HG03103 (cell line): Measurements from ENCODE around the gene NRG2.

ENCODE experiments used
- ATAC-seq: cut with Tn5 transposase; IDR thresholded peaks from one replicate; pipeline ENCODE4 v1.9.1; 2021; ENCODE audit warnings: low read depth; ENCODE audit not compliant: unreplicated experiment

Gene NRG2

GRCh38 chr5:139806726-139807646, 236.1 kb downstream of the NRG2 start:
- ATAC-seq, result no peak

GRCh38 chr5:139806111-139806510, 237.0 kb downstream of the NRG2 start:
- ATAC-seq, result no peak

- no peak for ATAC-seq
Observed at GRCh38 chr5:139805545-139805944, 237.6 kb downstream of the NRG2 start.

- ATAC-seq, result no peak
Observed at GRCh38 chr5:139804800-139805397, 238.2 kb downstream of the NRG2 start.

GRCh38 chr5:139803978-139804377, 239.1 kb downstream of the NRG2 start:
- ATAC-seq, result no peak

GRCh38 chr5:139799359-139799758, 243.7 kb downstream of the NRG2 start:
- ATAC-seq, result no peak

- ATAC-seq, result no peak
Observed at GRCh38 chr5:139798883-139799282, 244.2 kb downstream of the NRG2 start.

- ATAC-seq, result no peak
Observed at GRCh38 chr5:139797856-139798510, 245.1 kb downstream of the NRG2 start.

- ATAC-seq, result no peak
Observed at GRCh38 chr5:139797335-139797734, 245.8 kb downstream of the NRG2 start.
